Stimulated activated CD4-positive, alpha-beta T cell treated with anti-CD3 and anti-CD28 coated beads, TNF-alpha, amount 100 ng/mL, for 48 hours (primary cell): ENCODE data around the gene RGPD5.
"Not testable (repeated sequence)": the region's sequence is repeated elsewhere in the genome, so short reads cannot be mapped to it uniquely, and the experiment has no call there.

Experiments
- DNase-seq, 3 donors: peaks; one replicate each; pipeline ENCODE4 v3.0.0-alpha.2; 2020; ENCODE audit warnings: low read depth in 3 of 3

RGPD5 gene

DNA sequence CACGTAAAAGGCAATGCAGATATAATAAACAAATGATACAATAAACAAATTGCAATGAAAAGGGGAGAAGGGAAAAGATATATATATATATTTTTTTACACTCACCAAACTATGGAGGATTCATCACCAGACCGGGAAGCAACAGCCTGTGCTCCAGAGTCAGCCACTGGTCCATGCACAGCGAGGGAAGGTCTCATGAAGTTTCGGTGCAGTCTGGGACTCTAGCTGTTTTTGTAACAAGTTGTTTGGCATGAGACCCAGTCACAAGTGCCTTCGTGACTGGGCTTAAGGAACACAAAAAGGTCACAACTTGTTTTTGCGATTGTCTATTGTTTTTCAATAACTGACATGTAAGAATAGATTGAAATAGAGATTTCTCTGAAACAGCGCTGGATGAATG lies 99.6 kb downstream of the RGPD5 start:
- not testable (repeated sequence) for DNase-seq

- not testable (repeated sequence) for DNase-seq
Measured at GRCh38 chr2:109894141-109894540, 100.0 kb downstream of the RGPD5 start.

GRCh38 chr2:109895090-109895869 lies 101.2 kb downstream of the RGPD5 start:
- not testable (repeated sequence) for DNase-seq

GRCh38 chr2:109896212-109896611 lies 102.1 kb downstream of the RGPD5 start:
- not testable (repeated sequence) for DNase-seq

DNA sequence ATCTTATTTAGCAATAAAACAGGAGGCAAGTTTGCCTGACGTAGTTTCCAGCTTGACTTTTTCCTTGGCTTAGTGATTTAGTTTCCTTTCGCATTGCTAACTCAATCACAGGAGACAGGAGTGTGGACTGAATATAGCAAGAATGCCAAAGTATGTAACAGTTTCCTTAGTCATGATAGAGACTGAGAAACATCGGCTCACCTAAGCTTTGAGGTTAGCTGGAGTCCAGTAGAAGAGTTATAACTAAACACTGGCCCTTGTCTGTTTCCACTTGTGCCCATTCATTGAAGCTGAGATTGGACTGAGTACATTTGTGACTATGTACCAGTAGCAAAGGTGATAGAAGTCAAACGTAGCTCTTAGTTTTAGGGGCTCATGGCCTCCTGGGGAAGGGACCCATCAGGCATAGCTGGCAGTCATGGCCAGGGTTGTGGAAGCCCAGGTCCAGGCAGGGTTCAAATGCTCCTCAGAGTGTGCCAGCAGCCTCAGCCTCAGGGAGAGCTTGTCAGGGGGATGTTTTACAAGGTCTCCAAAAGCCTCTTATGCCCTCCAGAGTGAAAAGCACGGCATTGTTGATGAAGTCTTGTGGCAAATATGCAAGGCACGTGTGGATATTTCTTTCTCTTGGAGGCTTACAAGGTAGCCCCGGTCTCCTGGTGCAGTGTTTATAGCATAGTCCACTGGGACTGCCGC lies 103.8 kb downstream of the RGPD5 start:
- not testable (repeated sequence) for DNase-seq

DNA sequence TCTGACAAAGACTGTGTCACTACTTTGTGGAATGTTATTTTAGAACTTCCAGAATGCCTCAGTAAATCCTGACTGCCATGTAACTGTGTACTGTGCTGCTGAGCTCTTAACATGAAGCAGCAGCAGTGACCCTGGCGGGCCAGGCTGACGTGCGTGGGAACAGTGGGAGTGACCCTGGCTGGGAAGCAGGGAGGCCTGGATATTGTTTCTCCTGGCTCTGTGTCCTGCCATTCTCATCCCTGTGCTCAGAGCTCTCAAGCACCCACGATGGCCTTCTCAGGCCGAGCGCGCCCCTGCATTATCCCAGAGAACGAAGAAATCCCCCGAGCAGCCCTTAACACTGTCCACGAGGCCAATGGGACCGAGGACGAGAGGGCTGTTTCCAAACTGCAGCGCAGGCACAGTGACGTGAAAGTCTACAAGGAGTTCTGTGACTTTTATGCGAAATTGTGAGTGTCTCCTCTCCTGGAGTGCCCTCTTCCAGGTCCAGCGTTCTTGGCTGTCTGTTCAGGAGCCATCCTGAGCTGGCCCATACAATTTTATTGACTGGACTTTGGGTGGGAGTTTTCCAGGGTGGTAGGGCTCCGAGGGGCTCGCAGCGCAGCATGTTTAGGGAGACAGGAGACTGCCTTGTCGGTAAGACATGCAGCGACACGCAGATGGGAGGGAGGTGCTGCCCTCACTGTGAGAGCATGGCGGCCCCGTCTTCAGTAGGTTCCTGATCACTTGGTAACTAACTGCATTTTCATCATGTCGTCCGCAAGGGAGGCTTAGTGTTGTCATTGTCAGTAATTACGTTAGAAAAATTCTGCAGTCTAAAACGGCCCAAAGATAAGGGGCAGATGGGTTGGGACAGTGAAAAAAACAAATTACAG lies 104.6 kb downstream of the RGPD5 start, which contains the start of gene LIMS3:
Gene LIMS3, plus strand, starts transcription at position 227 of the 875 bp plus-strand sequence. Its CDS starts 41 bp downstream, at position 268.
- DNase-seq, result not testable (repeated sequence)

DNA sequence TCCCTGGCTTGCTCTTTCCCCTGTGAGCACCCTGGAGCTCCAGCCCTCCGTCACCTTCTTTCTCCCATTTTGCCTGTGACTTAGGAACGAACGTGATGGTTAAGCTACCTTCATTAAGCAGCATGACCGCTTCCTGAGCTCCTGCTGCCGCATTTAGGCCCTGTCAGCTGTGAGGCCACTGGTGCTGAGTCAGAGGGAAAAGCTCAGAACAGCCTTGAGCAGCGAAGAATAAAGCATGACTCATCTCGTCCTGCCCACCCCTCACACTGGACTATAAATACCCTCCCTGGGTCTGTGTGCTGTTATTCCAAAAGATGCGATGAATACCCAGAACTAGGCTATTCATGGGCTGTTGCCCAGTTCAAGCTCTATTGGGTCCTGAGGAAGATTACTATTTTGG lies 111.7 kb downstream of the RGPD5 start:
- DNase-seq, result not testable (repeated sequence)
